ENCODE measurements around the gene PCSK7. TPM values are rescaled to one million over a fixed set of nuclear protein-coding genes. Genes with fewer than 3 reads are reported as not detected.
A peak's percentile ranks its signal among the peaks of the same experiment; 100 is the strongest.
"Not testable (repeated sequence)": the region's sequence is repeated elsewhere in the genome, so short reads cannot be mapped to it uniquely, and the experiment has no call there.

PCSK7 gene
- total RNA-seq, 4 donors from 2014 or later: 28.7 to 53.3 (median 45.0) TPM

- no peak for DNase-seq
- peaks cover 9 to 62% (median 29%) of the 10 kb centered on the region in 3 donors for H3K4me1 ChIP-seq
Observed at GRCh38 chr11:117217141-117218084, 14.5 kb downstream of the PCSK7 start.

GRCh38 chr11:117214404-117215110 is 17.3 kb downstream of the PCSK7 start:
- peaks cover 12 to 97% (median 13%) of the 10 kb centered on the region in 3 donors for H3K36me3 ChIP-seq
- intact Hi-C loops (cut with DNase I): no loop called here
- WGBS, 2 donors: 79 to 80% methylated on average over 7 of the region's 7 CpGs
- no peak overlapping the region for H3K4me3 ChIP-seq
- no peak for TF ChIP-seq CTCF (IDR thresholded peaks at IDR 0.05)
- no peak for TF ChIP-seq POLR2A (IDR thresholded peaks at IDR 0.05)
- peak overlapping the region in 1 of 4 donors; percentile 9 for H3K27ac ChIP-seq
- H3K4me1 ChIP-seq: peaks cover 0 to 34% (median 9%) of the 10 kb centered on the region in 3 donors
- no peak for DNase-seq
- H3K9me3 ChIP-seq: no peaks in the 10 kb centered on the region
- no peaks in the 10 kb centered on the region for H3K27me3 ChIP-seq

More at GRCh38 chr11:117217141-117218084, 14.5 kb downstream of the PCSK7 start:
- no peaks in the 10 kb centered on the region for H3K27me3 ChIP-seq
- intact Hi-C loops (cut with DNase I): no loop called here
- TF ChIP-seq CTCF (IDR thresholded peaks at IDR 0.05) (no peak), POLR2A (IDR thresholded peaks at IDR 0.05) (no peak)
- peak overlapping the region in 3 of 4 donors; percentile 3 to 15 (median 8) for H3K4me3 ChIP-seq
- peaks cover 15 to 100% (median 21%) of the 10 kb centered on the region in 3 donors for H3K36me3 ChIP-seq
- H3K9me3 ChIP-seq: no peaks in the 10 kb centered on the region
- H3K27ac ChIP-seq: peak overlapping the region; percentile 72 to 93 (median 84)
- WGBS, 2 donors: 54 to 66% methylated on average over 5 to 10 of the region's 11 CpGs

GRCh38 chr11:117212697-117213355 is 19.0 kb downstream of the PCSK7 start:
- no peak for DNase-seq
- intact Hi-C loops (cut with DNase I): no loop called here
- H3K36me3 ChIP-seq: peaks cover 0 to 84% (median 12%) of the 10 kb centered on the region in 3 donors
- H3K27me3 ChIP-seq: no peaks in the 10 kb centered on the region
- no peak overlapping the region for H3K4me3 ChIP-seq
- TF ChIP-seq POLR2A (IDR thresholded peaks at IDR 0.05) (no peak), CTCF (IDR thresholded peaks at IDR 0.05) (no peak)
- H3K9me3 ChIP-seq: no peaks in the 10 kb centered on the region
- H3K27ac ChIP-seq: no peak overlapping the region
- WGBS, 2 donors: 94 to 95% methylated on average over 10 to 11 of the region's 11 CpGs
- peaks cover 0 to 19% (median 0%) of the 10 kb centered on the region in 3 donors for H3K4me1 ChIP-seq

- Histone ChIP-seq H3K36me3 (peaks cover 0 to 62% (median 6%) of the 10 kb centered on the region in 3 donors), H3K27ac (no peak overlapping the region), H3K9me3 (no peaks in the 10 kb centered on the region), H3K4me3 (no peak overlapping the region), H3K27me3 (no peaks in the 10 kb centered on the region), H3K4me1 (no peaks in the 10 kb centered on the region)
- DNase-seq: no peak
- WGBS, 2 donors: 87 to 96% methylated on average over 3 of the region's 3 CpGs
- no peak for TF ChIP-seq CTCF (IDR thresholded peaks at IDR 0.05)
- TF ChIP-seq POLR2A (IDR thresholded peaks at IDR 0.05): no peak
- intact Hi-C loops (cut with DNase I): no loop called here
Observed at GRCh38 chr11:117210620-117211019, 21.3 kb downstream of the PCSK7 start.

- not testable (repeated sequence) for DNase-seq, H3K27me3 ChIP-seq, H3K27ac ChIP-seq, H3K9me3 ChIP-seq, H3K4me3 ChIP-seq
- WGBS, 2 donors: 85 to 86% methylated on average over 7 of the region's 8 CpGs
- Histone ChIP-seq H3K36me3 (peaks cover 1 to 62% (median 7%) of the 10 kb centered on the region in 3 donors), H3K4me1 (peaks cover 0 to 11% (median 0%) of the 10 kb centered on the region in 3 donors)
- intact Hi-C loops (cut with DNase I): loop anchor here (5.0 kb wide), 1 partner anchor 77 kb away; no protein-coding TSS in a partner anchor
Observed at GRCh38 chr11:117209351-117210125, 22.3 kb downstream of the PCSK7 start.

- not testable (repeated sequence) for DNase-seq
Observed at GRCh38 chr11:117208710-117209109, 23.2 kb downstream of the PCSK7 start.

GRCh38 chr11:117207481-117207880 is 24.4 kb downstream of the PCSK7 start:
- H3K9me3 ChIP-seq, H3K27ac ChIP-seq, H3K4me3 ChIP-seq, H3K27me3 ChIP-seq, DNase-seq: not testable (repeated sequence)
- Histone ChIP-seq H3K4me1 (peaks cover 0 to 27% (median 0%) of the 10 kb centered on the region in 3 donors), H3K36me3 (peaks cover 0 to 60% (median 17%) of the 10 kb centered on the region in 3 donors)
- intact Hi-C loops (cut with DNase I): loop anchor here (5.0 kb wide), 1 partner anchor 75 kb away; no protein-coding TSS in a partner anchor
- 85 to 90% methylated on average over 5 of the region's 5 CpGs for WGBS, 2 donors

More at GRCh38 chr11:117208710-117209109, 23.2 kb downstream of the PCSK7 start:
- Histone ChIP-seq H3K4me1 (peaks cover 0 to 19% (median 0%) of the 10 kb centered on the region in 3 donors), H3K36me3 (peaks cover 0 to 62% (median 7%) of the 10 kb centered on the region in 3 donors)
- H3K4me3 ChIP-seq, H3K9me3 ChIP-seq, H3K27me3 ChIP-seq, H3K27ac ChIP-seq: not testable (repeated sequence)
- no CpG with 5 or more reads among the region's 13 CpGs for WGBS, 2 donors
- intact Hi-C loops (cut with DNase I): loop anchor here (5.0 kb wide), 1 partner anchor 76 kb away; no protein-coding TSS in a partner anchor
